IMR-90 (cell line): ENCODE data around the gene CNOT3. TPM values are rescaled to one million over a fixed set of nuclear protein-coding genes. Genes with fewer than 3 reads are reported as not detected.

Experiments
- ATAC-seq: fragments of 200-7000 bp; cut with Tn5 transposase; 2 replicates; pipeline ENCODE4 v1.9.1; 2020; ENCODE audit warnings: low read depth, mild to moderate bottlenecking, moderate library complexity
- BruUV-seq: library from RNA; stranded (reverse); fragments of 400-500 nt; replicated peaks from 2 replicates; lab custom pipeline; 2021; lab: Mats Ljungman, UMichigan
- CTCF ChIA-PET: fragments of 300-600 bp; formaldehyde crosslinking; extraction: SDS; loops from one replicate; lab custom pipeline; 2021; ENCODE audit warnings: antibody characterized with exemption; lab: Yijun Ruan, JAX
- POLR2A ChIA-PET: fragments of 300-600 bp; sonication (Branson Sonifier 250); formaldehyde crosslinking; loops from one replicate; lab custom pipeline; 2022; ENCODE audit warnings: antibody characterized with exemption; ENCODE audit not compliant: unreplicated experiment; lab: Charles Lee
- DNase-seq: peaks from one replicate; pipeline ENCODE4 v3.0.0; 2013
- H2AFZ ChIP-seq: replicated peaks from 2 replicates; pipeline ENCODE3; 2013; ENCODE audit warnings: low read length, mild to moderate bottlenecking; ENCODE audit not compliant: poor library complexity
- H2AK5ac ChIP-seq: 2 replicates; pipeline ENCODE4 v1.6.1; 2013; ENCODE audit warnings: low read depth, low read length, inconsistent platforms
- H2AK9ac ChIP-seq: replicated peaks from 2 replicates; pipeline ENCODE3; 2013; ENCODE audit warnings: mild to moderate bottlenecking, low read depth, low read length, moderate library complexity; ENCODE audit not compliant: poor library complexity
- H2BK120ac ChIP-seq: 2 replicates; pipeline ENCODE4 v1.6.1; 2013; ENCODE audit warnings: low read depth, low read length, inconsistent platforms
- H2BK15ac ChIP-seq: 3 replicates; pipeline ENCODE4 v1.6.1; 2013; ENCODE audit warnings: low read depth, low read length, inconsistent platforms
- H2BK20ac ChIP-seq: 2 replicates; pipeline ENCODE4 v1.6.1; 2013; ENCODE audit warnings: low read depth, mild to moderate bottlenecking, inconsistent platforms, low read length, moderate library complexity
- H2BK5ac ChIP-seq: 2 replicates; pipeline ENCODE4 v1.6.1; 2013; ENCODE audit warnings: mild to moderate bottlenecking, low read depth, low read length, inconsistent platforms; ENCODE audit not compliant: poor library complexity, severe bottlenecking
- H3K14ac ChIP-seq: replicated peaks from 2 replicates; pipeline ENCODE4 v1.6.1; 2013; ENCODE audit warnings: low read depth, low read length, inconsistent platforms
- H3K18ac ChIP-seq: 2 replicates; pipeline ENCODE4 v1.6.1; 2013; ENCODE audit warnings: low read depth, low read length, control low read depth
- H3K23ac ChIP-seq: 2 replicates; pipeline ENCODE4 v1.6.1; 2013; ENCODE audit warnings: low read depth, low read length, inconsistent platforms
- H3K27ac ChIP-seq: 2 replicates; pipeline ENCODE4 v1.5.1; 2013; ENCODE audit warnings: mild to moderate bottlenecking, control low read depth, low read length; ENCODE audit not compliant: insufficient read depth
- H3K27me3 ChIP-seq: 2 replicates; pipeline ENCODE4 v1.6.1; 2013; ENCODE audit warnings: low read length; ENCODE audit not compliant: control insufficient read depth, insufficient read depth
- H3K36me3 ChIP-seq: 2 replicates; pipeline ENCODE4 v1.6.1; 2013; ENCODE audit warnings: low read length, mixed read lengths; ENCODE audit not compliant: control insufficient read depth, insufficient read depth
- H3K4ac ChIP-seq: 2 replicates; pipeline ENCODE4 v1.6.1; 2013; ENCODE audit warnings: low read depth, low read length, inconsistent platforms
- H3K4me1 ChIP-seq: 2 replicates; pipeline ENCODE4 v1.6.1; 2013; ENCODE audit warnings: low read length, mixed read lengths; ENCODE audit not compliant: control insufficient read depth, insufficient read depth
- H3K4me2 ChIP-seq: 2 replicates; pipeline ENCODE4 v1.6.1; 2013; ENCODE audit warnings: low read depth, mild to moderate bottlenecking, control low read depth, low read length, moderate library complexity
- H3K4me3 ChIP-seq: 2 replicates; pipeline ENCODE4 v1.5.1; 2013; ENCODE audit warnings: low read depth, mild to moderate bottlenecking, control low read depth, low read length, moderate library complexity; ENCODE audit not compliant: insufficient read depth
- H3K56ac ChIP-seq: 2 replicates; pipeline ENCODE4 v1.6.1; 2013; ENCODE audit warnings: low read length, inconsistent platforms; ENCODE audit not compliant: insufficient read depth; ENCODE audit errors: extremely low read depth
- H3K79me1 ChIP-seq, 2 experiments: 2 replicates each; pipeline ENCODE4 v1.6.1; 2013; ENCODE audit warnings: low read length in 2 of 2, inconsistent platforms in 1 of 2, low read depth in 1 of 2
- H3K9ac ChIP-seq: 2 replicates; pipeline ENCODE4 v1.6.1; 2013; ENCODE audit warnings: low read depth, low read length, control low read depth
- H3K9me1 ChIP-seq: 2 replicates; pipeline ENCODE4 v1.6.1; 2013; ENCODE audit warnings: low read length, inconsistent platforms; ENCODE audit not compliant: insufficient read depth
- H3K9me3 ChIP-seq: 2 replicates; pipeline ENCODE4 v1.6.1; 2013; ENCODE audit warnings: low read length; ENCODE audit not compliant: control insufficient read depth, insufficient read depth
- H4K20me1 ChIP-seq: 2 replicates; pipeline ENCODE4 v1.6.1; 2013; ENCODE audit warnings: low read length, inconsistent platforms; ENCODE audit not compliant: insufficient read depth
- H4K5ac ChIP-seq: 2 replicates; pipeline ENCODE4 v1.6.1; 2013; ENCODE audit warnings: mild to moderate bottlenecking, low read depth, low read length, control low read depth
- H4K8ac ChIP-seq, 2 experiments: 2 replicates each; pipeline ENCODE4 v1.6.1; 2013; ENCODE audit warnings: low read depth in 2 of 2, low read length in 2 of 2, control low read depth in 1 of 2, inconsistent platforms in 1 of 2
- H4K91ac ChIP-seq: 2 replicates; pipeline ENCODE4 v1.6.1; 2013; ENCODE audit warnings: low read depth, low read length, inconsistent platforms; ENCODE audit not compliant: insufficient read depth
- BHLHE40 ChIP-seq: fragments of 150-350 bp; IDR thresholded peaks from 2 replicates; pipeline ENCODE4 v1.6.1; 2016; ENCODE audit warnings: mild to moderate bottlenecking, low read depth, low read length
- CEBPB ChIP-seq: IDR thresholded peaks from 2 replicates; pipeline ENCODE4 v1.6.1; 2012; ENCODE audit warnings: low read depth, low read length, improper control_type of control experiment
- CHD1 ChIP-seq: IDR thresholded peaks from 2 replicates; pipeline ENCODE4 v1.6.1; 2012; ENCODE audit warnings: low read depth, low read length, improper control_type of control experiment
- FOS ChIP-seq: fragments of 150-350 bp; IDR thresholded peaks from 2 replicates; pipeline ENCODE4 v1.6.1; 2016; ENCODE audit warnings: low read depth, low read length
- MAZ ChIP-seq: IDR thresholded peaks from 2 replicates; pipeline ENCODE4 v1.6.1; 2012; ENCODE audit warnings: low read depth, mild to moderate bottlenecking, low read length, improper control_type of control experiment, moderate library complexity, borderline replicate concordance
- MXI1 ChIP-seq: IDR thresholded peaks from 2 replicates; pipeline ENCODE4 v1.6.1; 2012; ENCODE audit warnings: low read depth, mild to moderate bottlenecking, low read length, moderate library complexity, borderline replicate concordance
- NFE2L2 ChIP-seq: fragments of 150-350 bp; IDR thresholded peaks from 2 replicates; pipeline ENCODE4 v1.6.1; 2016; ENCODE audit warnings: low read depth, mild to moderate bottlenecking, low read length
- POLR2A ChIP-seq: IDR thresholded peaks from 2 replicates; pipeline ENCODE4 v1.6.1; 2012; ENCODE audit warnings: mild to moderate bottlenecking, low read depth, low read length
- RAD21 ChIP-seq: IDR thresholded peaks from 2 replicates; pipeline ENCODE4 v1.6.1; 2012; ENCODE audit warnings: low read length, improper control_type of control experiment
- RCOR1 ChIP-seq: IDR thresholded peaks from 2 replicates; pipeline ENCODE4 v1.6.1; 2012; ENCODE audit warnings: mild to moderate bottlenecking, low read length, improper control_type of control experiment; ENCODE audit not compliant: insufficient replicate concordance
- RFX5 ChIP-seq: IDR thresholded peaks from 2 replicates; pipeline ENCODE4 v1.8.0; 2012; ENCODE audit warnings: low read depth, mild to moderate bottlenecking, low read length, moderate library complexity
- SMC3 ChIP-seq: fragments of 150-350 bp; IDR thresholded peaks from 2 replicates; pipeline ENCODE4 v1.6.1; 2016; ENCODE audit warnings: low read depth, mild to moderate bottlenecking, antibody characterized with exemption, low read length, moderate library complexity
- WGBS, 2 experiments: methylation state at CpG; one replicate each; pipeline versions ENCODE4 v1.1.5 to v1.1.7; 2013; ENCODE audit warnings: missing lambda C conversion rate in 2 of 2; ENCODE audit not compliant: insufficient read length in 1 of 2; ENCODE audit errors: extremely low coverage in 2 of 2; 5-methylcytosine and 5-hydroxymethylcytosine counted together
- dilution Hi-C: fragments of 300-500 bp; cut with HindIII; formaldehyde crosslinking; loops from one replicate; pipeline ENCODE4 v1.14.3; 2018; ENCODE audit warnings: low sequenced_read_pairs; ENCODE audit not compliant: unreplicated experiment
- in situ Hi-C: fragments of 300-500 bp; cut with MboI; formaldehyde crosslinking; loops from 3 replicates; pipeline ENCODE4 v1.14.3; 2019; ENCODE audit warnings: low sequenced_read_pairs, inconsistent platforms, mixed read lengths
- intact Hi-C: fragments of 100-400 bp; cut with micrococcal nuclease; formaldehyde crosslinking; loops from 2 replicates; pipeline ENCODE4 v1.10.0; 2022
- polyA plus RNA-seq, 3 experiments: library from polyadenylated mRNA; depleted of rRNA; stranded (reverse); fragments of >200 nt; gene quantifications; 2 replicates each; pipeline ENCODE4 v1.2.3, GENCODE V29; 2012; ENCODE audit warnings: low replicate concordance in 1 of 3
- total RNA-seq: library from RNA; depleted of rRNA; stranded (reverse); fragments of >200 nt; gene quantifications from 2 replicates; pipeline ENCODE4 v1.2.3, GENCODE V29; 2012
- TF ChIP-seq, protein P1 (sequence below): fragments of 150-350 bp; IDR thresholded peaks from 2 replicates; pipeline ENCODE4 v1.6.1; 2016; ENCODE audit warnings: low read depth, mild to moderate bottlenecking, low read length, moderate library complexity, borderline replicate concordance
- TF ChIP-seq, protein P2 (sequence below): conservative IDR thresholded peaks from 2 replicates; pipeline ENCODE4 v1.5.1; 2012; ENCODE audit warnings: mild to moderate bottlenecking, low read depth, low read length, improper control_type of control experiment
- TF ChIP-seq, protein P3 (sequence below): fragments of 150-350 bp; IDR thresholded peaks from 2 replicates; pipeline ENCODE4 v1.6.1; 2017; ENCODE audit warnings: mild to moderate bottlenecking, antibody characterized with exemption, low read length, low read depth

The CNOT3 gene
- total and polyA plus RNA-seq, 2 of the 4 experiments (the other 2 are of a cell fraction) = 5.4 to 26.7 TPM

DNA sequence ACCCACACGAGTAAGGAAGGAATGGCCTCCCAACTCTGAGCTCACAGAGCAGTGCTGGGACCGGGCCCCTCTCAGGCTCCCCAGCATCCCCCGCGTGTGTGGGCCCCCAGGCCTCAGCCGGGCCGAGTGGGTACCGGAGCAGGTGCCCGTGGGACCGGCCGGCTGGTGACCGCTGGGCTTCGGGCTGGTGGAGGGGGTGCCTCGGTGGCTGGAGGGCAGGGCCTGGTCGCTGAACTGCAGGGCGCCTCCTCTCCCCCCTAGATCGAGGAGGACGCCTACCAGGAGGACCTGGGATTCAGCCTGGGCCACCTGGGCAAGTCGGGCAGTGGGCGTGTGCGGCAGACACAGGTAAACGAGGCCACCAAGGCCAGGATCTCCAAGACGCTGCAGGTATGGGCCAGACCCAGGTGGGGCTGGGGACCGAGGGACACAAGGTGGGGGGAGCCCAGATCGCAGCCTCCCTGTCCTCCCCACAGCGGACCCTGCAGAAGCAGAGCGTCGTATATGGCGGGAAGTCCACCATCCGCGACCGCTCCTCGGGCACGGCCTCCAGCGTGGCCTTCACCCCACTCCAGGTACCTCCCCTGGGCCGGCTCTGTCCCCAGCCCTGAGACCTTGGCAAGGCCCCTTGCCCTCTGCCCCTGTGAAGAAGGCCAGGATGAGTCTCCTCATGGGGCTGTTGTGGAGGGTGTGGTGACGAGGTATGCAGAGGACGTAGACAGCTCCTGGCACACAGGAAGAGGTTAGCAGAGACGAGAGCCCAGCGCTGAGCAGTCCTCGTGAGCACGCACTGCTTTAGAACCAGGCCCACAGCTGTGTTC lies 8.6 kb upstream of the CNOT3 start:
- no peak overlapping the region for H2BK5ac ChIP-seq
- H4K91ac ChIP-seq = no peak overlapping the region
- no peak overlapping the region for H3K56ac ChIP-seq
- ChIA-PET CTCF (no interaction called here), POLR2A (no interaction called here)
- H4K5ac ChIP-seq = no peak overlapping the region
- no peak overlapping the region for H3K4me2 ChIP-seq
- dilution Hi-C loops (no loop called here), in situ Hi-C loops (loop anchor here (25.0 kb wide), 1 partner anchor 1533 kb away; the partner anchor contains the start of gene U2AF2), intact Hi-C loops (no loop called here)
- H3K23ac ChIP-seq = no peak overlapping the region
- no peak overlapping the region for H2AK9ac ChIP-seq
- H2BK120ac ChIP-seq = no peak overlapping the region
- ATAC-seq (no peak), DNase-seq (no peak)
- no peaks in the 10 kb centered on the region for H3K4me1 ChIP-seq
- H3K4ac ChIP-seq = no peak overlapping the region
- H4K8ac ChIP-seq = no peak overlapping the region
- no peaks in the 10 kb centered on the region for H3K9me3 ChIP-seq
- 96% methylated on average over 14 of the region's 41 CpGs; no CpG with 5 or more reads in 1 of the 2 experiments for WGBS, 2 experiments
- H3K4me3 ChIP-seq = no peak overlapping the region
- H2AFZ ChIP-seq = no peak overlapping the region
- BruUV-seq = no TSS peak
- H3K36me3 ChIP-seq = peaks cover 56% of the 10 kb centered on the region
- H3K9me1 ChIP-seq = no peaks in the 10 kb centered on the region
- no peaks in the 10 kb centered on the region for H4K20me1 ChIP-seq
- H2BK15ac ChIP-seq = no peak overlapping the region
- H2AK5ac ChIP-seq = no peak overlapping the region
- H3K18ac ChIP-seq = no peak overlapping the region
- H3K79me1 ChIP-seq = no peaks in the 10 kb centered on the region
- no peak overlapping the region for H2BK20ac ChIP-seq
- H3K9ac ChIP-seq = no peak overlapping the region
- H3K14ac ChIP-seq = no peak overlapping the region
- H3K27ac ChIP-seq = no peak overlapping the region
- H3K27me3 ChIP-seq = no peaks in the 10 kb centered on the region
- TF ChIP-seq NFE2L2 (no peak), SMC3 (no peak), RFX5 (no peak), CEBPB (no peak), RAD21 (no peak), POLR2A (no peak), MAZ (no peak), MXI1 (no peak), FOS (no peak), RCOR1 (no peak), CHD1 (no peak), BHLHE40 (no peak)
- TF ChIP-seq, protein P1, sequence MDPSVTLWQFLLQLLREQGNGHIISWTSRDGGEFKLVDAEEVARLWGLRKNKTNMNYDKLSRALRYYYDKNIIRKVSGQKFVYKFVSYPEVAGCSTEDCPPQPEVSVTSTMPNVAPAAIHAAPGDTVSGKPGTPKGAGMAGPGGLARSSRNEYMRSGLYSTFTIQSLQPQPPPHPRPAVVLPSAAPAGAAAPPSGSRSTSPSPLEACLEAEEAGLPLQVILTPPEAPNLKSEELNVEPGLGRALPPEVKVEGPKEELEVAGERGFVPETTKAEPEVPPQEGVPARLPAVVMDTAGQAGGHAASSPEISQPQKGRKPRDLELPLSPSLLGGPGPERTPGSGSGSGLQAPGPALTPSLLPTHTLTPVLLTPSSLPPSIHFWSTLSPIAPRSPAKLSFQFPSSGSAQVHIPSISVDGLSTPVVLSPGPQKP = no peak
- TF ChIP-seq, protein P2, sequence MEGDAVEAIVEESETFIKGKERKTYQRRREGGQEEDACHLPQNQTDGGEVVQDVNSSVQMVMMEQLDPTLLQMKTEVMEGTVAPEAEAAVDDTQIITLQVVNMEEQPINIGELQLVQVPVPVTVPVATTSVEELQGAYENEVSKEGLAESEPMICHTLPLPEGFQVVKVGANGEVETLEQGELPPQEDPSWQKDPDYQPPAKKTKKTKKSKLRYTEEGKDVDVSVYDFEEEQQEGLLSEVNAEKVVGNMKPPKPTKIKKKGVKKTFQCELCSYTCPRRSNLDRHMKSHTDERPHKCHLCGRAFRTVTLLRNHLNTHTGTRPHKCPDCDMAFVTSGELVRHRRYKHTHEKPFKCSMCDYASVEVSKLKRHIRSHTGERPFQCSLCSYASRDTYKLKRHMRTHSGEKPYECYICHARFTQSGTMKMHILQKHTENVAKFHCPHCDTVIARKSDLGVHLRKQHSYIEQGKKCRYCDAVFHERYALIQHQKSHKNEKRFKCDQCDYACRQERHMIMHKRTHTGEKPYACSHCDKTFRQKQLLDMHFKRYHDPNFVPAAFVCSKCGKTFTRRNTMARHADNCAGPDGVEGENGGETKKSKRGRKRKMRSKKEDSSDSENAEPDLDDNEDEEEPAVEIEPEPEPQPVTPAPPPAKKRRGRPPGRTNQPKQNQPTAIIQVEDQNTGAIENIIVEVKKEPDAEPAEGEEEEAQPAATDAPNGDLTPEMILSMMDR = no peak
- TF ChIP-seq, protein P3, sequence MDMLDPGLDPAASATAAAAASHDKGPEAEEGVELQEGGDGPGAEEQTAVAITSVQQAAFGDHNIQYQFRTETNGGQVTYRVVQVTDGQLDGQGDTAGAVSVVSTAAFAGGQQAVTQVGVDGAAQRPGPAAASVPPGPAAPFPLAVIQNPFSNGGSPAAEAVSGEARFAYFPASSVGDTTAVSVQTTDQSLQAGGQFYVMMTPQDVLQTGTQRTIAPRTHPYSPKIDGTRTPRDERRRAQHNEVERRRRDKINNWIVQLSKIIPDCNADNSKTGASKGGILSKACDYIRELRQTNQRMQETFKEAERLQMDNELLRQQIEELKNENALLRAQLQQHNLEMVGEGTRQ = no peak
